Lung (tissue), 12 donors: ENCODE data around the gene SLC29A3. TPM values are rescaled to one million over a fixed set of nuclear protein-coding genes. Genes with fewer than 3 reads are reported as not detected.

Source experiments
- ATAC-seq: fragments of 200-7000 bp; cut with Tn5 transposase; one replicate; pipeline ENCODE4 v1.9.1; 2020; ENCODE audit warnings: moderate number of reproducible peaks; ENCODE audit not compliant: insufficient read depth, low FRiP score
- DNase-seq, 3 donors: peaks; one replicate each; pipeline ENCODE4 v3.0.0-alpha.2; 2013 to 2017
- H3K27ac ChIP-seq, 2 donors: one replicate each; pipeline ENCODE4 v1.5.1; 2013; ENCODE audit warnings: mild to moderate bottlenecking in 2 of 2, moderate library complexity in 2 of 2, control low read depth in 1 of 2, inconsistent platforms in 1 of 2, low read depth in 1 of 2, low read length in 1 of 2
- H3K27me3 ChIP-seq, 3 donors: one replicate each; pipeline ENCODE4 v1.5.1; 2013; ENCODE audit warnings: low read length in 2 of 3; ENCODE audit not compliant: control insufficient read depth in 3 of 3, insufficient read depth in 3 of 3
- H3K36me3 ChIP-seq, 4 donors: one replicate each; pipeline ENCODE4 v1.5.1; 2013; ENCODE audit warnings: low read length in 4 of 4, mild to moderate bottlenecking in 1 of 4, moderate library complexity in 1 of 4; ENCODE audit not compliant: control insufficient read depth in 4 of 4, insufficient read depth in 4 of 4
- H3K4me1 ChIP-seq, 5 donors: one replicate each; pipeline ENCODE4 v1.5.1; 2013; ENCODE audit warnings: low read length in 5 of 5, mild to moderate bottlenecking in 2 of 5, moderate library complexity in 1 of 5; ENCODE audit not compliant: control insufficient read depth in 5 of 5, insufficient read depth in 5 of 5
- H3K4me3 ChIP-seq: one replicate; pipeline ENCODE4 v1.5.1; 2013; ENCODE audit warnings: mild to moderate bottlenecking, control low read depth, moderate library complexity
- H3K9ac ChIP-seq, 2 donors: one replicate each; pipeline ENCODE4 v1.5.1; 2013; ENCODE audit warnings: low read length in 2 of 2, control low read depth in 1 of 2; ENCODE audit not compliant: insufficient read depth in 1 of 2
- H3K9me3 ChIP-seq, 4 donors: one replicate each; pipeline ENCODE4 v1.5.1; 2013; ENCODE audit warnings: low read length in 3 of 4, mild to moderate bottlenecking in 1 of 4, moderate library complexity in 1 of 4; ENCODE audit not compliant: control insufficient read depth in 4 of 4, insufficient read depth in 3 of 4
- CTCF ChIP-seq: IDR thresholded peaks from 2 replicates; pipeline ENCODE4 v1.5.1; 2012; ENCODE audit warnings: mild to moderate bottlenecking; ENCODE audit errors: control extremely low read depth, extremely low read depth
- WGBS, 2 donors: extraction: QIAGEN DNeasy Blood & Tissue Kit; methylation state at CpG; one replicate each; pipeline ENCODE4 v1.1.7; 2013; 5-methylcytosine and 5-hydroxymethylcytosine counted together
- polyA plus RNA-seq, 2 donors: library from polyadenylated mRNA; stranded (reverse); fragments of 200-250 nt; gene quantifications; one replicate each; pipeline ENCODE4 v1.2.1, GENCODE V29; 2013
- total RNA-seq, 2 donors: library from RNA; depleted of rRNA in 1 of 2; stranded (reverse); fragments of >200 nt in 1 of 2; gene quantifications; one replicate each; pipeline ENCODE4 v1.2.1, GENCODE V29; 2014 to 2021
- donor health status: control.
- donor health status: control.
- donor health status: Bipolar disorder and iron deficiency.
- donor health status: healthy.
- donor health status: DM: yes; HTN: yes; CAD: no.

The SLC29A3 gene
- total and polyA plus RNA-seq, 4 donors, result 4.9 to 9.6 (median 5.4) TPM

GRCh38 chr10:71390921-71391690 lies 72.0 kb downstream of the SLC29A3 start:
- ATAC-seq (no peak), DNase-seq (no peak)
- H3K9me3 ChIP-seq, result no peaks in the 10 kb centered on the region

GRCh38 chr10:71391701-71392100 lies 72.6 kb downstream of the SLC29A3 start:
- 85 to 94% methylated on average over 5 of the region's 5 CpGs for WGBS, 2 donors
- no peak overlapping the region for H3K4me3 ChIP-seq
- no peak overlapping the region for H3K9ac ChIP-seq
- H3K27ac ChIP-seq, result no peak overlapping the region
- ATAC-seq, result no peak
- H3K27me3 ChIP-seq, result peaks cover 0 to 10% (median 0%) of the 10 kb centered on the region in 3 donors
- TF ChIP-seq CTCF, result no peak
- peaks cover 0 to 11% (median 0%) of the 10 kb centered on the region in 5 donors for H3K4me1 ChIP-seq
- DNase-seq, result no peak
- H3K36me3 ChIP-seq, result no peaks in the 10 kb centered on the region
- no peaks in the 10 kb centered on the region for H3K9me3 ChIP-seq

More at GRCh38 chr10:71390921-71391690, 72.0 kb downstream of the SLC29A3 start:
- no peak for TF ChIP-seq CTCF
- Histone ChIP-seq H3K36me3 (no peaks in the 10 kb centered on the region), H3K27me3 (peaks cover 0 to 10% (median 0%) of the 10 kb centered on the region in 3 donors), H3K9ac (no peak overlapping the region), H3K4me3 (no peak overlapping the region), H3K27ac (no peak overlapping the region), H3K4me1 (peaks cover 0 to 11% (median 0%) of the 10 kb centered on the region in 5 donors)
- 68 to 86% methylated on average over 3 of the region's 3 CpGs for WGBS, 2 donors

- H3K9me3 ChIP-seq, result no peaks in the 10 kb centered on the region
Observed at GRCh38 chr10:71392292-71392691, 73.2 kb downstream of the SLC29A3 start.

More at GRCh38 chr10:71392292-71392691, 73.2 kb downstream of the SLC29A3 start:
- H3K27ac ChIP-seq, result no peak overlapping the region
- peaks cover 0 to 11% (median 0%) of the 10 kb centered on the region in 3 donors for H3K27me3 ChIP-seq
- TF ChIP-seq CTCF, result no peak
- H3K9ac ChIP-seq, result no peak overlapping the region
- no peak overlapping the region for H3K4me3 ChIP-seq
- DNase-seq (no peak), ATAC-seq (no peak)
- H3K4me1 ChIP-seq, result peaks cover 0 to 14% (median 2%) of the 10 kb centered on the region in 5 donors
- WGBS, 2 donors, result 39 to 61% methylated on average over 1 of the region's 1 CpG
- no peaks in the 10 kb centered on the region for H3K36me3 ChIP-seq
